Measurements from ENCODE around the gene DAP. TPM values are rescaled to one million over a fixed set of nuclear protein-coding genes. Genes with fewer than 3 reads are reported as not detected.

Gene DAP
- total and polyA plus RNA-seq, 4 donors, result 36.6 to 122 (median 101) TPM

DNA sequence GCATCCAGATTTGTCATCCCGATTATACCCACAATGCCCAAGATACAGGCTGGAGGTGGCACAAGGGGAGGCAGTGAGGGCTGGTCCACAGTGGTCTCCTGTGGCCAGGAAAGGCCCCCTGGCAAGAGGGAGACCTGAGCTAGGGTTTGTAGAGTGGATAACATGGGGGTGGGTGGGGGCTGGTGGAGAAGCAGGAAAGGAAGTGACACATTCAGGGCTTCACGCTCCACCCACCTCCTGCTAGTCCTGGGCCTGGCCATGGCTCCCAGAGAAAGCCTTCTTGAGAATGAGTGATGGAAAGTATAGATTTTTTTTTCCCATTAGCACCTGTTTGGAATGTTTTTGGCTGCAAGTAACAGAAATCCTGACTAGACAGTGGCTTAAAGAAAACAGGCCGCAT is 115.9 kb downstream of the DAP start:
- no peaks in the 10 kb centered on the region for H3K9me3 ChIP-seq (ENCODE audit: control insufficient read depth in 4 of 4, low read length in 3 of 4)
- H3K36me3 ChIP-seq (ENCODE audit: control insufficient read depth in 4 of 4, insufficient read depth in 3 of 4, low read depth in 1 of 4, low read length in 3 of 4), result no peaks in the 10 kb centered on the region
- no peaks in the 10 kb centered on the region for H3K27me3 ChIP-seq (ENCODE audit: control insufficient read depth in 4 of 4, insufficient read depth in 4 of 4, low read length in 3 of 4)
- DNase-seq (ENCODE audit: low spot score), result no peak
- H3K4me3 ChIP-seq (ENCODE audit: low read depth in 1 of 3, low read length in 3 of 3), result no peak overlapping the region
- 94% methylated on average over 3 of the region's 3 CpGs for WGBS
- H3K27ac ChIP-seq (ENCODE audit: low read depth in 1 of 2, low read length in 2 of 2), result no peak overlapping the region
- no peak overlapping the region for H3K9ac ChIP-seq (ENCODE audit: low read depth in 1 of 2, low read length in 2 of 2)
- H3K4me1 ChIP-seq (ENCODE audit: control insufficient read depth in 4 of 4, insufficient read depth in 4 of 4, low read length in 3 of 4), result peaks cover 0 to 5% (median 0%) of the 10 kb centered on the region in 4 donors
- no peak for TF ChIP-seq JUND (IDR thresholded peaks at IDR 0.05)
- no peak for TF ChIP-seq EGR1 (IDR thresholded peaks at IDR 0.05; ENCODE audit: low read depth in 2 of 2)
- no peak for TF ChIP-seq HNF4A (conservative IDR thresholded peaks at IDR 0.05)
- no peak for TF ChIP-seq RAD21 (IDR thresholded peaks at IDR 0.05)
- no peak for TF ChIP-seq RXRA (IDR thresholded peaks at IDR 0.05)
- TF ChIP-seq SP1 (IDR thresholded peaks at IDR 0.05), result no peak
- TF ChIP-seq MAX (IDR thresholded peaks at IDR 0.05), result no peak
- TF ChIP-seq, protein P1, sequence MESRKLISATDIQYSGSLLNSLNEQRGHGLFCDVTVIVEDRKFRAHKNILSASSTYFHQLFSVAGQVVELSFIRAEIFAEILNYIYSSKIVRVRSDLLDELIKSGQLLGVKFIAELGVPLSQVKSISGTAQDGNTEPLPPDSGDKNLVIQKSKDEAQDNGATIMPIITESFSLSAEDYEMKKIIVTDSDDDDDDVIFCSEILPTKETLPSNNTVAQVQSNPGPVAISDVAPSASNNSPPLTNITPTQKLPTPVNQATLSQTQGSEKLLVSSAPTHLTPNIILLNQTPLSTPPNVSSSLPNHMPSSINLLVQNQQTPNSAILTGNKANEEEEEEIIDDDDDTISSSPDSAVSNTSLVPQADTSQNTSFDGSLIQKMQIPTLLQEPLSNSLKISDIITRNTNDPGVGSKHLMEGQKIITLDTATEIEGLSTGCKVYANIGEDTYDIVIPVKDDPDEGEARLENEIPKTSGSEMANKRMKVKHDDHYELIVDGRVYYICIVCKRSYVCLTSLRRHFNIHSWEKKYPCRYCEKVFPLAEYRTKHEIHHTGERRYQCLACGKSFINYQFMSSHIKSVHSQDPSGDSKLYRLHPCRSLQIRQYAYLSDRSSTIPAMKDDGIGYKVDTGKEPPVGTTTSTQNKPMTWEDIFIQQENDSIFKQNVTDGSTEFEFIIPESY (IDR thresholded peaks at IDR 0.05), result no peak
- no peak for TF ChIP-seq NR2F2 (IDR thresholded peaks at IDR 0.05)
- no peak for TF ChIP-seq HNF4G (IDR thresholded peaks at IDR 0.05)
- TF ChIP-seq FOXA1 (IDR thresholded peaks at IDR 0.05), result no peak
- TF ChIP-seq, protein P2, sequence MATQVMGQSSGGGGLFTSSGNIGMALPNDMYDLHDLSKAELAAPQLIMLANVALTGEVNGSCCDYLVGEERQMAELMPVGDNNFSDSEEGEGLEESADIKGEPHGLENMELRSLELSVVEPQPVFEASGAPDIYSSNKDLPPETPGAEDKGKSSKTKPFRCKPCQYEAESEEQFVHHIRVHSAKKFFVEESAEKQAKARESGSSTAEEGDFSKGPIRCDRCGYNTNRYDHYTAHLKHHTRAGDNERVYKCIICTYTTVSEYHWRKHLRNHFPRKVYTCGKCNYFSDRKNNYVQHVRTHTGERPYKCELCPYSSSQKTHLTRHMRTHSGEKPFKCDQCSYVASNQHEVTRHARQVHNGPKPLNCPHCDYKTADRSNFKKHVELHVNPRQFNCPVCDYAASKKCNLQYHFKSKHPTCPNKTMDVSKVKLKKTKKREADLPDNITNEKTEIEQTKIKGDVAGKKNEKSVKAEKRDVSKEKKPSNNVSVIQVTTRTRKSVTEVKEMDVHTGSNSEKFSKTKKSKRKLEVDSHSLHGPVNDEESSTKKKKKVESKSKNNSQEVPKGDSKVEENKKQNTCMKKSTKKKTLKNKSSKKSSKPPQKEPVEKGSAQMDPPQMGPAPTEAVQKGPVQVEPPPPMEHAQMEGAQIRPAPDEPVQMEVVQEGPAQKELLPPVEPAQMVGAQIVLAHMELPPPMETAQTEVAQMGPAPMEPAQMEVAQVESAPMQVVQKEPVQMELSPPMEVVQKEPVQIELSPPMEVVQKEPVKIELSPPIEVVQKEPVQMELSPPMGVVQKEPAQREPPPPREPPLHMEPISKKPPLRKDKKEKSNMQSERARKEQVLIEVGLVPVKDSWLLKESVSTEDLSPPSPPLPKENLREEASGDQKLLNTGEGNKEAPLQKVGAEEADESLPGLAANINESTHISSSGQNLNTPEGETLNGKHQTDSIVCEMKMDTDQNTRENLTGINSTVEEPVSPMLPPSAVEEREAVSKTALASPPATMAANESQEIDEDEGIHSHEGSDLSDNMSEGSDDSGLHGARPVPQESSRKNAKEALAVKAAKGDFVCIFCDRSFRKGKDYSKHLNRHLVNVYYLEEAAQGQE (IDR thresholded peaks at IDR 0.05), result no peak
- no peak for TF ChIP-seq TAF1 (conservative IDR thresholded peaks at IDR 0.05)
- no peak for TF ChIP-seq FOXA2 (IDR thresholded peaks at IDR 0.05)
- TF ChIP-seq, protein P3, sequence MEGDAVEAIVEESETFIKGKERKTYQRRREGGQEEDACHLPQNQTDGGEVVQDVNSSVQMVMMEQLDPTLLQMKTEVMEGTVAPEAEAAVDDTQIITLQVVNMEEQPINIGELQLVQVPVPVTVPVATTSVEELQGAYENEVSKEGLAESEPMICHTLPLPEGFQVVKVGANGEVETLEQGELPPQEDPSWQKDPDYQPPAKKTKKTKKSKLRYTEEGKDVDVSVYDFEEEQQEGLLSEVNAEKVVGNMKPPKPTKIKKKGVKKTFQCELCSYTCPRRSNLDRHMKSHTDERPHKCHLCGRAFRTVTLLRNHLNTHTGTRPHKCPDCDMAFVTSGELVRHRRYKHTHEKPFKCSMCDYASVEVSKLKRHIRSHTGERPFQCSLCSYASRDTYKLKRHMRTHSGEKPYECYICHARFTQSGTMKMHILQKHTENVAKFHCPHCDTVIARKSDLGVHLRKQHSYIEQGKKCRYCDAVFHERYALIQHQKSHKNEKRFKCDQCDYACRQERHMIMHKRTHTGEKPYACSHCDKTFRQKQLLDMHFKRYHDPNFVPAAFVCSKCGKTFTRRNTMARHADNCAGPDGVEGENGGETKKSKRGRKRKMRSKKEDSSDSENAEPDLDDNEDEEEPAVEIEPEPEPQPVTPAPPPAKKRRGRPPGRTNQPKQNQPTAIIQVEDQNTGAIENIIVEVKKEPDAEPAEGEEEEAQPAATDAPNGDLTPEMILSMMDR (IDR thresholded peaks at IDR 0.05; ENCODE audit: low read depth, low read length, missing input control), result no peak
- no peak for TF ChIP-seq YY1 (IDR thresholded peaks at IDR 0.05)
- TF ChIP-seq, protein P4, sequence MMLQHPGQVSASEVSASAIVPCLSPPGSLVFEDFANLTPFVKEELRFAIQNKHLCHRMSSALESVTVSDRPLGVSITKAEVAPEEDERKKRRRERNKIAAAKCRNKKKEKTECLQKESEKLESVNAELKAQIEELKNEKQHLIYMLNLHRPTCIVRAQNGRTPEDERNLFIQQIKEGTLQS (IDR thresholded peaks at IDR 0.05), result no peak
- TF ChIP-seq GABPA (IDR thresholded peaks at IDR 0.05 in 1 of 2, conservative IDR thresholded peaks at IDR 0.05 in 1 of 2), result no peak
